HepG2 (cell line): ENCODE results near the gene USP5. TPM values are rescaled to one million over a fixed set of nuclear protein-coding genes. Genes with fewer than 3 reads are reported as not detected.

Experiments used
- BRD4 ChIP-seq: sonication (generic); formaldehyde crosslinking; IDR thresholded peaks from 2 replicates; pipeline ENCODE4 v1.4.0; 2020; ENCODE audit warnings: missing genetic modification reagents
- FOXP1 ChIP-seq, 2 experiments: fragments of 450-650 bp in 1 of 2; IDR thresholded peaks; 2 replicates each; pipeline ENCODE4 v1.6.1; 2017 to 2018; ENCODE audit warnings: antibody characterized with exemption in 1 of 2
- GTF2F1 ChIP-seq: fragments of 150-350 bp; IDR thresholded peaks from 2 replicates; pipeline ENCODE4 v1.6.1; 2014; ENCODE audit warnings: low read length
- HMG20A ChIP-seq: IDR thresholded peaks from 2 replicates; pipeline ENCODE4 v1.6.1; 2016; ENCODE audit warnings: borderline replicate concordance
- MTF1 ChIP-seq: sonication (generic); formaldehyde crosslinking; IDR thresholded peaks from 2 replicates; pipeline ENCODE4 v1.5.0; 2020; ENCODE audit warnings: missing genetic modification reagents
- NR1H2 ChIP-seq: sonication (generic); formaldehyde crosslinking; IDR thresholded peaks from 2 replicates; pipeline ENCODE4 v1.8.1; 2022; ENCODE audit warnings: low read depth, missing genetic modification reagents, borderline replicate concordance
- RARA ChIP-seq: IDR thresholded peaks from 2 replicates; pipeline ENCODE4 v1.6.1; 2016; ENCODE audit warnings: missing genetic modification reagents, missing compliant biosample characterization
- ZNF282 ChIP-seq: fragments of 450-650 bp; IDR thresholded peaks from 2 replicates; pipeline ENCODE4 v1.6.1; 2018; ENCODE audit not compliant: partially characterized antibody
- ZNF30 ChIP-seq: sonication (generic); formaldehyde crosslinking; IDR thresholded peaks from 2 replicates; pipeline ENCODE4 v1.5.0; 2020; ENCODE audit warnings: mild to moderate bottlenecking, missing genetic modification reagents
- polyA plus RNA-seq, 8 experiments: library from polyadenylated mRNA; depleted of rRNA in 3 of 8; stranded (reverse) in 7 of 8; unstranded in 1 of 8; fragments of >200 nt; fragmentation: Illumina TruSeq in 4 of 8; extraction: Trizol in 4 of 8; gene quantifications; 2 replicates each; pipeline versions ENCODE4 v1.2.1 to v1.2.3, GENCODE V29; 2011 to 2016; ENCODE audit warnings: low read depth in 4 of 8, missing spikeins in 1 of 8, mixed read lengths in 1 of 8; ENCODE audit not compliant: insufficient read depth in 1 of 8
- total RNA-seq, 5 experiments: library from RNA; depleted of rRNA; stranded (reverse); fragments of >200 nt; fragmentation: Illumina TruSeq; extraction: Trizol; gene quantifications; 2 replicates each; pipeline ENCODE4 v1.2.3, GENCODE V29; 2016; ENCODE audit warnings: low read depth in 1 of 5
- TF ChIP-seq, protein P1 (sequence below): sonication (generic); formaldehyde crosslinking; IDR thresholded peaks from 2 replicates; pipeline ENCODE4 v1.4.0; 2020; ENCODE audit warnings: missing genetic modification reagents
- TF ChIP-seq, protein P2 (sequence below): sonication (generic); formaldehyde crosslinking; IDR thresholded peaks from 2 replicates; pipeline ENCODE4 v1.5.1; 2020; ENCODE audit warnings: mild to moderate bottlenecking, missing genetic modification reagents, borderline replicate concordance
- TF ChIP-seq, protein P3 (sequence below): sonication (generic); formaldehyde crosslinking; IDR thresholded peaks from 2 replicates; pipeline ENCODE4 v1.5.0; 2020; ENCODE audit warnings: missing genetic modification reagents, mild to moderate bottlenecking, borderline replicate concordance
- TF ChIP-seq, protein P4 (sequence below): IDR thresholded peaks from 2 replicates; pipeline ENCODE4 v1.6.1; 2012; ENCODE audit warnings: inconsistent platforms
- TF ChIP-seq, protein P5 (sequence below): sonication (generic); formaldehyde crosslinking; IDR thresholded peaks from 2 replicates; pipeline ENCODE4 v1.5.0; 2020; ENCODE audit warnings: missing genetic modification reagents

USP5 gene
- total and polyA plus RNA-seq, 2 of the 13 experiments (the other 11 are each of a cell fraction or from before 2014, with no cell fraction given): 39.6 to 56.0 TPM

- TF ChIP-seq, protein P1, sequence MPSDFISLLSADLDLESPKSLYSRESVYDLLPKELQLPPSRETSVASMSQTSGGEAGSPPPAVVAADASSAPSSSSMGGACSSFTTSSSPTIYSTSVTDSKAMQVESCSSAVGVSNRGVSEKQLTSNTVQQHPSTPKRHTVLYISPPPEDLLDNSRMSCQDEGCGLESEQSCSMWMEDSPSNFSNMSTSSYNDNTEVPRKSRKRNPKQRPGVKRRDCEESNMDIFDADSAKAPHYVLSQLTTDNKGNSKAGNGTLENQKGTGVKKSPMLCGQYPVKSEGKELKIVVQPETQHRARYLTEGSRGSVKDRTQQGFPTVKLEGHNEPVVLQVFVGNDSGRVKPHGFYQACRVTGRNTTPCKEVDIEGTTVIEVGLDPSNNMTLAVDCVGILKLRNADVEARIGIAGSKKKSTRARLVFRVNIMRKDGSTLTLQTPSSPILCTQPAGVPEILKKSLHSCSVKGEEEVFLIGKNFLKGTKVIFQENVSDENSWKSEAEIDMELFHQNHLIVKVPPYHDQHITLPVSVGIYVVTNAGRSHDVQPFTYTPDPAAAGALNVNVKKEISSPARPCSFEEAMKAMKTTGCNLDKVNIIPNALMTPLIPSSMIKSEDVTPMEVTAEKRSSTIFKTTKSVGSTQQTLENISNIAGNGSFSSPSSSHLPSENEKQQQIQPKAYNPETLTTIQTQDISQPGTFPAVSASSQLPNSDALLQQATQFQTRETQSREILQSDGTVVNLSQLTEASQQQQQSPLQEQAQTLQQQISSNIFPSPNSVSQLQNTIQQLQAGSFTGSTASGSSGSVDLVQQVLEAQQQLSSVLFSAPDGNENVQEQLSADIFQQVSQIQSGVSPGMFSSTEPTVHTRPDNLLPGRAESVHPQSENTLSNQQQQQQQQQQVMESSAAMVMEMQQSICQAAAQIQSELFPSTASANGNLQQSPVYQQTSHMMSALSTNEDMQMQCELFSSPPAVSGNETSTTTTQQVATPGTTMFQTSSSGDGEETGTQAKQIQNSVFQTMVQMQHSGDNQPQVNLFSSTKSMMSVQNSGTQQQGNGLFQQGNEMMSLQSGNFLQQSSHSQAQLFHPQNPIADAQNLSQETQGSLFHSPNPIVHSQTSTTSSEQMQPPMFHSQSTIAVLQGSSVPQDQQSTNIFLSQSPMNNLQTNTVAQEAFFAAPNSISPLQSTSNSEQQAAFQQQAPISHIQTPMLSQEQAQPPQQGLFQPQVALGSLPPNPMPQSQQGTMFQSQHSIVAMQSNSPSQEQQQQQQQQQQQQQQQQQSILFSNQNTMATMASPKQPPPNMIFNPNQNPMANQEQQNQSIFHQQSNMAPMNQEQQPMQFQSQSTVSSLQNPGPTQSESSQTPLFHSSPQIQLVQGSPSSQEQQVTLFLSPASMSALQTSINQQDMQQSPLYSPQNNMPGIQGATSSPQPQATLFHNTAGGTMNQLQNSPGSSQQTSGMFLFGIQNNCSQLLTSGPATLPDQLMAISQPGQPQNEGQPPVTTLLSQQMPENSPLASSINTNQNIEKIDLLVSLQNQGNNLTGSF (CRISPR knock-in tag): peak; percentile 52; the same call in 1 of the 2 replicates
- no peak for TF ChIP-seq MTF1
- TF ChIP-seq, protein P2, sequence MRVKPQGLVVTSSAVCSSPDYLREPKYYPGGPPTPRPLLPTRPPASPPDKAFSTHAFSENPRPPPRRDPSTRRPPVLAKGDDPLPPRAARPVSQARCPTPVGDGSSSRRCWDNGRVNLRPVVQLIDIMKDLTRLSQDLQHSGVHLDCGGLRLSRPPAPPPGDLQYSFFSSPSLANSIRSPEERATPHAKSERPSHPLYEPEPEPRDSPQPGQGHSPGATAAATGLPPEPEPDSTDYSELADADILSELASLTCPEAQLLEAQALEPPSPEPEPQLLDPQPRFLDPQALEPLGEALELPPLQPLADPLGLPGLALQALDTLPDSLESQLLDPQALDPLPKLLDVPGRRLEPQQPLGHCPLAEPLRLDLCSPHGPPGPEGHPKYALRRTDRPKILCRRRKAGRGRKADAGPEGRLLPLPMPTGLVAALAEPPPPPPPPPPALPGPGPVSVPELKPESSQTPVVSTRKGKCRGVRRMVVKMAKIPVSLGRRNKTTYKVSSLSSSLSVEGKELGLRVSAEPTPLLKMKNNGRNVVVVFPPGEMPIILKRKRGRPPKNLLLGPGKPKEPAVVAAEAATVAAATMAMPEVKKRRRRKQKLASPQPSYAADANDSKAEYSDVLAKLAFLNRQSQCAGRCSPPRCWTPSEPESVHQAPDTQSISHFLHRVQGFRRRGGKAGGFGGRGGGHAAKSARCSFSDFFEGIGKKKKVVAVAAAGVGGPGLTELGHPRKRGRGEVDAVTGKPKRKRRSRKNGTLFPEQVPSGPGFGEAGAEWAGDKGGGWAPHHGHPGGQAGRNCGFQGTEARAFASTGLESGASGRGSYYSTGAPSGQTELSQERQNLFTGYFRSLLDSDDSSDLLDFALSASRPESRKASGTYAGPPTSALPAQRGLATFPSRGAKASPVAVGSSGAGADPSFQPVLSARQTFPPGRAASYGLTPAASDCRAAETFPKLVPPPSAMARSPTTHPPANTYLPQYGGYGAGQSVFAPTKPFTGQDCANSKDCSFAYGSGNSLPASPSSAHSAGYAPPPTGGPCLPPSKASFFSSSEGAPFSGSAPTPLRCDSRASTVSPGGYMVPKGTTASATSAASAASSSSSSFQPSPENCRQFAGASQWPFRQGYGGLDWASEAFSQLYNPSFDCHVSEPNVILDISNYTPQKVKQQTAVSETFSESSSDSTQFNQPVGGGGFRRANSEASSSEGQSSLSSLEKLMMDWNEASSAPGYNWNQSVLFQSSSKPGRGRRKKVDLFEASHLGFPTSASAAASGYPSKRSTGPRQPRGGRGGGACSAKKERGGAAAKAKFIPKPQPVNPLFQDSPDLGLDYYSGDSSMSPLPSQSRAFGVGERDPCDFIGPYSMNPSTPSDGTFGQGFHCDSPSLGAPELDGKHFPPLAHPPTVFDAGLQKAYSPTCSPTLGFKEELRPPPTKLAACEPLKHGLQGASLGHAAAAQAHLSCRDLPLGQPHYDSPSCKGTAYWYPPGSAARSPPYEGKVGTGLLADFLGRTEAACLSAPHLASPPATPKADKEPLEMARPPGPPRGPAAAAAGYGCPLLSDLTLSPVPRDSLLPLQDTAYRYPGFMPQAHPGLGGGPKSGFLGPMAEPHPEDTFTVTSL (CRISPR knock-in tag): no peak
- TF ChIP-seq, protein P3, sequence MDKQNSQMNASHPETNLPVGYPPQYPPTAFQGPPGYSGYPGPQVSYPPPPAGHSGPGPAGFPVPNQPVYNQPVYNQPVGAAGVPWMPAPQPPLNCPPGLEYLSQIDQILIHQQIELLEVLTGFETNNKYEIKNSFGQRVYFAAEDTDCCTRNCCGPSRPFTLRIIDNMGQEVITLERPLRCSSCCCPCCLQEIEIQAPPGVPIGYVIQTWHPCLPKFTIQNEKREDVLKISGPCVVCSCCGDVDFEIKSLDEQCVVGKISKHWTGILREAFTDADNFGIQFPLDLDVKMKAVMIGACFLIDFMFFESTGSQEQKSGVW (CRISPR knock-in tag): no peak
- TF ChIP-seq FOXP1 (IDR thresholded peaks at IDR 0.05): no peak
- TF ChIP-seq FOXP1 (CRISPR knock-in tag; IDR thresholded peaks at IDR 0.05): no peak
- no peak for TF ChIP-seq GTF2F1
- TF ChIP-seq, protein P4, sequence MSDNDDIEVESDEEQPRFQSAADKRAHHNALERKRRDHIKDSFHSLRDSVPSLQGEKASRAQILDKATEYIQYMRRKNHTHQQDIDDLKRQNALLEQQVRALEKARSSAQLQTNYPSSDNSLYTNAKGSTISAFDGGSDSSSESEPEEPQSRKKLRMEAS: 0 out of 2 replicates have a peak, but pooled peaks have one; percentile 16
- no peak for TF ChIP-seq NR1H2 (CRISPR knock-in tag)
- no peak for TF ChIP-seq RARA
- TF ChIP-seq ZNF282: no peak
- TF ChIP-seq HMG20A (CRISPR knock-in tag): no peak
- TF ChIP-seq, protein P5, sequence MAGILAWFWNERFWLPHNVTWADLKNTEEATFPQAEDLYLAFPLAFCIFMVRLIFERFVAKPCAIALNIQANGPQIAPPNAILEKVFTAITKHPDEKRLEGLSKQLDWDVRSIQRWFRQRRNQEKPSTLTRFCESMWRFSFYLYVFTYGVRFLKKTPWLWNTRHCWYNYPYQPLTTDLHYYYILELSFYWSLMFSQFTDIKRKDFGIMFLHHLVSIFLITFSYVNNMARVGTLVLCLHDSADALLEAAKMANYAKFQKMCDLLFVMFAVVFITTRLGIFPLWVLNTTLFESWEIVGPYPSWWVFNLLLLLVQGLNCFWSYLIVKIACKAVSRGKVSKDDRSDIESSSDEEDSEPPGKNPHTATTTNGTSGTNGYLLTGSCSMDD (CRISPR knock-in tag): no peak
- no peak for TF ChIP-seq ZNF30 (CRISPR knock-in tag)
- no peak for TF ChIP-seq BRD4 (CRISPR knock-in tag)
Measured at GRCh38 chr12:6825398-6826124, 26.4 kb upstream of the USP5 start (continued).
